ENCODE results near the gene CSRNP3.

DNA sequence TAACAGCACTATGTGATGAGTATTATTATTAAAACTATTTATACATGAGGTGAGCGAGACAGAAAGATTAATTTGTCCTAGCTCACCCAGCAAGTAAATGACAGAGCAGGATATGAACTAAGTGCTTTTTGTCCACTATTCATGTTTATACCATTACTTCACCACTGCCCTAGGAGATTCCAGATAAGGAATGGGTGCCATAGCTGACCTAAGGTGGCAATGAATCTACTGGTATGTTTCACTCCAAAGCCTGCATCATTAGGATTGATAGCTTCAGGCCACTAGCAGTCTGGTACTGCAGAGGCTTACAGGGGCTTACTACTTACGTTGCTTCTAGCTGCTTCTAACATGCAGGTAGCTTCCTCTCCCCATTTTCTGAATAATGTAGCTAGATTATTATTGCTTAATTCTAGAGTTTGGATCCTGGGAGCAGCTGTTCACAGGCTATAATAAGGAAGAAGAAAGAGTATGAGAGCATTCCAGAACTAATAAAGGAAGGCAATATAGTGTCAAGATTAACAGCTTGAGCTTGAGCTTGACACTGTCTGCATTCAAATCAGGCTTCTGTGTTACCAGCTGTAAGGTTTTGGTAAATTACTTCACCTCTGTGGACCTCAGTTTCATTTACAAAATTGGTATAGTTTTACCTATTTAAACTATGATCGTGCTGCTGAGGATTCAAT is 170.9 kb downstream of the CSRNP3 start:
- no peak for TF ChIP-seq CTCF (IDR thresholded peaks at IDR 0.05; ENCODE audit: extremely low read depth in 1 of 2, insufficient read depth in 1 of 2, low read depth in 1 of 2, low read length in 2 of 2)
- TF ChIP-seq EZH2 (IDR thresholded peaks at IDR 0.05; ENCODE audit: borderline replicate concordance, low read depth, low read length, severe bottlenecking), result no peak
- TF ChIP-seq POLR2AphosphoS5 (IDR thresholded peaks at IDR 0.05; ENCODE audit: insufficient read depth, low read depth, low read length), result no peak
- TF ChIP-seq JUN (IDR thresholded peaks at IDR 0.05; ENCODE audit: borderline replicate concordance, insufficient read depth, insufficient read length, low read depth), result no peak
